HG02759 (cell line): ENCODE results near the gene FAR1.

Source experiments
- ATAC-seq: cut with Tn5 transposase; IDR thresholded peaks from one replicate; pipeline ENCODE4 v1.9.1; 2021; ENCODE audit warnings: mild to moderate bottlenecking, moderate library complexity; ENCODE audit not compliant: unreplicated experiment

Gene FAR1

GRCh38 chr11:13775471-13775870 is 107.0 kb downstream of the FAR1 start:
- no peak for ATAC-seq

- ATAC-seq = no peak
Measured at GRCh38 chr11:13776134-13776815, 107.8 kb downstream of the FAR1 start.

GRCh38 chr11:13777341-13777985 is 109.0 kb downstream of the FAR1 start:
- ATAC-seq = no peak

- ATAC-seq = no peak
Measured at GRCh38 chr11:13778345-13778744, 109.9 kb downstream of the FAR1 start.

GRCh38 chr11:13781153-13781552 is 112.7 kb downstream of the FAR1 start:
- ATAC-seq = no peak
